ENCODE data around the gene HIVEP2.
A peak's percentile ranks its signal among the peaks of the same experiment; 100 is the strongest.

Gene HIVEP2

GRCh38 chr6:142726616-142727015 is 218.4 kb downstream of the HIVEP2 start:
- no peak for DNase-seq

GRCh38 chr6:142725024-142725770 is 219.8 kb downstream of the HIVEP2 start:
- no peak for DNase-seq

GRCh38 chr6:142722841-142723240 is 222.1 kb downstream of the HIVEP2 start:
- DNase-seq = no peak

GRCh38 chr6:142722012-142722411 is 223.0 kb downstream of the HIVEP2 start:
- DNase-seq = no peak

- no peak for DNase-seq
These were observed 223.6 kb downstream of the HIVEP2 start for GRCh38 chr6:142721215-142721920.

- no peak for DNase-seq
These were observed 226.2 kb downstream of the HIVEP2 start for GRCh38 chr6:142718667-142719191.

GRCh38 chr6:142716097-142716496 is 228.9 kb downstream of the HIVEP2 start:
- no peak for DNase-seq

GRCh38 chr6:142714951-142715785 is 229.8 kb downstream of the HIVEP2 start:
- no peak for DNase-seq

GRCh38 chr6:142713959-142714358 is 231.0 kb downstream of the HIVEP2 start:
- DNase-seq = peak; percentile 9 to 53

- no peak for DNase-seq
These were observed 232.7 kb downstream of the HIVEP2 start for GRCh38 chr6:142712231-142712630.

GRCh38 chr6:142708651-142709050 is 236.3 kb downstream of the HIVEP2 start:
- DNase-seq = no peak

- no peak for DNase-seq
These were observed 237.7 kb downstream of the HIVEP2 start for GRCh38 chr6:142707255-142707654.

GRCh38 chr6:142706210-142706609 is 238.8 kb downstream of the HIVEP2 start:
- DNase-seq = no peak

GRCh38 chr6:142705054-142705453 is 239.9 kb downstream of the HIVEP2 start:
- DNase-seq = no peak

- peak in 1 of 2 experiments; percentile 8 for DNase-seq
These were observed 242.2 kb downstream of the HIVEP2 start for GRCh38 chr6:142702501-142703460.
